ENCODE data around the gene PCNA. TPM values are rescaled to one million over a fixed set of nuclear protein-coding genes. Genes with fewer than 3 reads are reported as not detected.

PCNA gene
- total and polyA plus RNA-seq, 10 of the 15 experiments (the other 5 are each of a cell fraction or from before 2014, with no cell fraction given): 389 to 694 (median 540) TPM

- TF ChIP-seq NFIC (IDR thresholded peaks at IDR 0.05; ENCODE audit: low read depth, low read length): 0 out of 2 replicates have a peak, but pooled peaks have one; percentile 36
- TF ChIP-seq, protein P1, sequence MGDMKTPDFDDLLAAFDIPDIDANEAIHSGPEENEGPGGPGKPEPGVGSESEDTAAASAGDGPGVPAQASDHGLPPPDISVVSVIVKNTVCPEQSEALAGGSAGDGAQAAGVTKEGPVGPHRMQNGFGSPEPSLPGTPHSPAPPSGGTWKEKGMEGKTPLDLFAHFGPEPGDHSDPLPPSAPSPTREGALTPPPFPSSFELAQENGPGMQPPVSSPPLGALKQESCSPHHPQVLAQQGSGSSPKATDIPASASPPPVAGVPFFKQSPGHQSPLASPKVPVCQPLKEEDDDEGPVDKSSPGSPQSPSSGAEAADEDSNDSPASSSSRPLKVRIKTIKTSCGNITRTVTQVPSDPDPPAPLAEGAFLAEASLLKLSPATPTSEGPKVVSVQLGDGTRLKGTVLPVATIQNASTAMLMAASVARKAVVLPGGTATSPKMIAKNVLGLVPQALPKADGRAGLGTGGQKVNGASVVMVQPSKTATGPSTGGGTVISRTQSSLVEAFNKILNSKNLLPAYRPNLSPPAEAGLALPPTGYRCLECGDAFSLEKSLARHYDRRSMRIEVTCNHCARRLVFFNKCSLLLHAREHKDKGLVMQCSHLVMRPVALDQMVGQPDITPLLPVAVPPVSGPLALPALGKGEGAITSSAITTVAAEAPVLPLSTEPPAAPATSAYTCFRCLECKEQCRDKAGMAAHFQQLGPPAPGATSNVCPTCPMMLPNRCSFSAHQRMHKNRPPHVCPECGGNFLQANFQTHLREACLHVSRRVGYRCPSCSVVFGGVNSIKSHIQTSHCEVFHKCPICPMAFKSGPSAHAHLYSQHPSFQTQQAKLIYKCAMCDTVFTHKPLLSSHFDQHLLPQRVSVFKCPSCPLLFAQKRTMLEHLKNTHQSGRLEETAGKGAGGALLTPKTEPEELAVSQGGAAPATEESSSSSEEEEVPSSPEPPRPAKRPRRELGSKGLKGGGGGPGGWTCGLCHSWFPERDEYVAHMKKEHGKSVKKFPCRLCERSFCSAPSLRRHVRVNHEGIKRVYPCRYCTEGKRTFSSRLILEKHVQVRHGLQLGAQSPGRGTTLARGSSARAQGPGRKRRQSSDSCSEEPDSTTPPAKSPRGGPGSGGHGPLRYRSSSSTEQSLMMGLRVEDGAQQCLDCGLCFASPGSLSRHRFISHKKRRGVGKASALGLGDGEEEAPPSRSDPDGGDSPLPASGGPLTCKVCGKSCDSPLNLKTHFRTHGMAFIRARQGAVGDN (IDR thresholded peaks at IDR 0.05): peak; percentile 74; the same call in 1 of the 2 replicates
- TF ChIP-seq ZNF207 (IDR thresholded peaks at IDR 0.05; ENCODE audit: borderline replicate concordance): peak; percentile 21; the same call in 1 of the 2 replicates
- no peak for TF ChIP-seq SKIL (IDR thresholded peaks at IDR 0.05; ENCODE audit: low read depth, poor library complexity, severe bottlenecking)
- peak; percentile 7 for TF ChIP-seq E2F8 (IDR thresholded peaks at IDR 0.05; ENCODE audit: low read depth, partially characterized antibody)
- TF ChIP-seq, protein P2, sequence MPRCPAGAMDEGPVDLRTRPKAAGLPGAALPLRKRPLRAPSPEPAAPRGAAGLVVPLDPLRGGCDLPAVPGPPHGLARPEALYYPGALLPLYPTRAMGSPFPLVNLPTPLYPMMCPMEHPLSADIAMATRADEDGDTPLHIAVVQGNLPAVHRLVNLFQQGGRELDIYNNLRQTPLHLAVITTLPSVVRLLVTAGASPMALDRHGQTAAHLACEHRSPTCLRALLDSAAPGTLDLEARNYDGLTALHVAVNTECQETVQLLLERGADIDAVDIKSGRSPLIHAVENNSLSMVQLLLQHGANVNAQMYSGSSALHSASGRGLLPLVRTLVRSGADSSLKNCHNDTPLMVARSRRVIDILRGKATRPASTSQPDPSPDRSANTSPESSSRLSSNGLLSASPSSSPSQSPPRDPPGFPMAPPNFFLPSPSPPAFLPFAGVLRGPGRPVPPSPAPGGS (IDR thresholded peaks at IDR 0.05; ENCODE audit: borderline replicate concordance, insufficient read depth, low read depth, low read length, poor library complexity, severe bottlenecking): peak; percentile 38
- TF ChIP-seq CHD2 (IDR thresholded peaks at IDR 0.05; ENCODE audit: borderline replicate concordance, low read depth, low read length): 0 out of 2 replicates have a peak, but pooled peaks have one; percentile 66
- TF ChIP-seq NR2C2 (IDR thresholded peaks at IDR 0.05; ENCODE audit: borderline replicate concordance, control insufficient read depth, insufficient read length, low read depth): no peak
- peak; percentile 86; the same call in 1 of the 2 replicates for TF ChIP-seq MXI1 (IDR thresholded peaks at IDR 0.05; ENCODE audit: low read depth, low read length)
- 0 out of 2 replicates have a peak, but pooled peaks have one; percentile 46 for TF ChIP-seq STAT1 (conservative IDR thresholded peaks at IDR 0.05)
- peak; percentile 88 for TF ChIP-seq POLR2AphosphoS2 (IDR thresholded peaks at IDR 0.05; ENCODE audit: low read depth, low read length)
- TF ChIP-seq SIN3A (IDR thresholded peaks at IDR 0.05; ENCODE audit: low read depth, low read length): peak; percentile 9; the same call in 1 of the 2 replicates
- peak; percentile 8; the same call in 1 of the 2 replicates for TF ChIP-seq YY1 (IDR thresholded peaks at IDR 0.05; ENCODE audit: low read depth, low read length)
- TF ChIP-seq, protein P3, sequence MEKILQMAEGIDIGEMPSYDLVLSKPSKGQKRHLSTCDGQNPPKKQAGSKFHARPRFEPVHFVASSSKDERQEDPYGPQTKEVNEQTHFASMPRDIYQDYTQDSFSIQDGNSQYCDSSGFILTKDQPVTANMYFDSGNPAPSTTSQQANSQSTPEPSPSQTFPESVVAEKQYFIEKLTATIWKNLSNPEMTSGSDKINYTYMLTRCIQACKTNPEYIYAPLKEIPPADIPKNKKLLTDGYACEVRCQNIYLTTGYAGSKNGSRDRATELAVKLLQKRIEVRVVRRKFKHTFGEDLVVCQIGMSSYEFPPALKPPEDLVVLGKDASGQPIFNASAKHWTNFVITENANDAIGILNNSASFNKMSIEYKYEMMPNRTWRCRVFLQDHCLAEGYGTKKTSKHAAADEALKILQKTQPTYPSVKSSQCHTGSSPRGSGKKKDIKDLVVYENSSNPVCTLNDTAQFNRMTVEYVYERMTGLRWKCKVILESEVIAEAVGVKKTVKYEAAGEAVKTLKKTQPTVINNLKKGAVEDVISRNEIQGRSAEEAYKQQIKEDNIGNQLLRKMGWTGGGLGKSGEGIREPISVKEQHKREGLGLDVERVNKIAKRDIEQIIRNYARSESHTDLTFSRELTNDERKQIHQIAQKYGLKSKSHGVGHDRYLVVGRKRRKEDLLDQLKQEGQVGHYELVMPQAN (conservative IDR thresholded peaks at IDR 0.05): peak; percentile 17
Observed at GRCh38 chr20:5119435-5120184, at the start of gene PCNA (continued).
